ENCODE results near the gene PAOX. TPM values are rescaled to one million over a fixed set of nuclear protein-coding genes. Genes with fewer than 3 reads are reported as not detected.

The PAOX gene
- total and polyA plus RNA-seq, 2 of the 13 experiments (the other 11 are each of a cell fraction or from before 2014, with no cell fraction given), result 0.49 to 0.77 TPM

DNA sequence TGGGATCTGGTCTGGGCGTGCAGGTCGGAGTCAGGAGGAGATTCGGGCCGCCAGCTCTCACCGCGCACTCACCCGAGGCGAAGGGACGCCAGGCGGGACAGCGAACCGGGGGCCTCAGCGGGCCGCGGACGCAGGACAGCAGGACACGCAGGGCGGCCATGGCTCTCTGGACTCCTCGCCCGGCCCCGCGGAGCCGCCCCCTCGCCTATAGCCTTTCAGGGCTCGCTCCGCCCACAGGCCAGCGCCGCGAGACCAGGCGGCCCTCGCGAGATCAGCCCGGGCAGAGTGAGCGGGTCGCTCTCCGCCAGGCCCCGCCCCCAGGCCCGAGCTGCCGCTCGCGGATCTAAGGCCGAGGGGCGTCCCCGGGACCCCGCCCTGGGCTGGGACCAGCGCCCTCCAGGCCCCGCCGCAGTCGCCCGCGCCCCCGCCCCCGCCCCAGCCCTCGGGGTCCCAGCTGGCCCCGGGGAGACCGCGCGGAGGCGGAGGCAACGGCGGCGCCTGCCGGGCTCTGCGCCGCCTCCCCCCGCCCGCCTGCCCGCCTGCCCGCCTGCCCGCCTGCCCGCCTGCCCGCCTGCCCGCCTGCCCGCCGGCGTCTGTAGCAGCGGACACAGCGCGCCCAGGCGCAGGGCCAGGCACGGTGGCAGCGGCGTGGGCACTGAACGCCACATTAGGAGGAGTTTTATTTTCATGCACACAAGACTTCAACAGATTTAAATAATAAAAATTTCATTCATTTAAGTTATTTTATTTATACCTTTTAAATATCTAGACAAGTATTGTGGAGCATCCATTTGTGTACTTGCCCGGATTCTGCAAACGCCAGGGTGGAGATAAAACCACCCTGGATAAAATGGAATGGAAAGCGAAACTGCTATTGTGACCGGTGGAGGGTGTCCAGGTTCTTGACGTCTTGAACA, 5.6 kb upstream of the PAOX start, which contains the start of gene ECHS1 (continued):
- TF ChIP-seq YY1 (IDR thresholded peaks at IDR 0.05; ENCODE audit: insufficient read depth, insufficient replicate concordance, low read depth, low read length) (peak; percentile 93), RXRA (CRISPR knock-in tag; IDR thresholded peaks at IDR 0.05) (peak; percentile 23; the same call in 1 of the 2 replicates), GATAD2A (CRISPR knock-in tag; IDR thresholded peaks at IDR 0.05) (no peak), ZNF570 (CRISPR knock-in tag; IDR thresholded peaks at IDR 0.05; ENCODE audit: borderline replicate concordance) (no peak), ZNF776 (CRISPR knock-in tag; IDR thresholded peaks at IDR 0.05) (peak; percentile 80; the same call in 1 of the 2 replicates), MXI1 (IDR thresholded peaks at IDR 0.05; ENCODE audit: borderline replicate concordance, low read depth, low read length) (peak; percentile 75; the same call in 2 of the 3 replicates), KDM4B (CRISPR knock-in tag; IDR thresholded peaks at IDR 0.05) (0 out of 2 replicates have a peak, but pooled peaks have one; percentile 37), RFX5 (IDR thresholded peaks at IDR 0.05; ENCODE audit: low read depth, low read length) (no peak), HNRNPL (IDR thresholded peaks at IDR 0.05; ENCODE audit: low read depth, low read length) (0 out of 2 replicates have a peak, but pooled peaks have one; percentile 59), GTF2F1 (IDR thresholded peaks at IDR 0.05; ENCODE audit: low read length) (0 out of 2 replicates have a peak, but pooled peaks have one; percentile 33), IRF2 (CRISPR knock-in tag; IDR thresholded peaks at IDR 0.05) (peak; percentile 23; the same call in 1 of the 2 replicates), FOXO1 (CRISPR knock-in tag; IDR thresholded peaks at IDR 0.05) (peak; percentile 43; the same call in 1 of the 2 replicates), KDM5B (CRISPR knock-in tag; IDR thresholded peaks at IDR 0.05; ENCODE audit: borderline replicate concordance) (peak; percentile 59; the same call in 1 of the 2 replicates), NFE2 (CRISPR knock-in tag; IDR thresholded peaks at IDR 0.05) (no peak), TEAD3 (CRISPR knock-in tag; optimal IDR thresholded peaks at IDR 0.05; ENCODE audit: borderline replicate concordance) (peak; percentile 26), MBNL3 (CRISPR knock-in tag; conservative IDR thresholded peaks at IDR 0.05) (no peak), CBFB (CRISPR knock-in tag; IDR thresholded peaks at IDR 0.05) (0 out of 2 replicates have a peak, but pooled peaks have one; percentile 30), MAZ (IDR thresholded peaks at IDR 0.05; ENCODE audit: borderline replicate concordance, low read depth, low read length) (peak; percentile 58; the same call in 1 of the 2 replicates), MAZ (CRISPR knock-in tag; IDR thresholded peaks at IDR 0.05; ENCODE audit: low read depth) (peak; percentile 74), SETDB1 (CRISPR knock-in tag; IDR thresholded peaks at IDR 0.05; ENCODE audit: borderline replicate concordance) (no peak), ZFP62 (CRISPR knock-in tag; IDR thresholded peaks at IDR 0.05) (0 out of 2 replicates have a peak, but pooled peaks have one; percentile 52)
- TF ChIP-seq, protein P1, sequence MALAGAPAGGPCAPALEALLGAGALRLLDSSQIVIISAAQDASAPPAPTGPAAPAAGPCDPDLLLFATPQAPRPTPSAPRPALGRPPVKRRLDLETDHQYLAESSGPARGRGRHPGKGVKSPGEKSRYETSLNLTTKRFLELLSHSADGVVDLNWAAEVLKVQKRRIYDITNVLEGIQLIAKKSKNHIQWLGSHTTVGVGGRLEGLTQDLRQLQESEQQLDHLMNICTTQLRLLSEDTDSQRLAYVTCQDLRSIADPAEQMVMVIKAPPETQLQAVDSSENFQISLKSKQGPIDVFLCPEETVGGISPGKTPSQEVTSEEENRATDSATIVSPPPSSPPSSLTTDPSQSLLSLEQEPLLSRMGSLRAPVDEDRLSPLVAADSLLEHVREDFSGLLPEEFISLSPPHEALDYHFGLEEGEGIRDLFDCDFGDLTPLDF (CRISPR knock-in tag; IDR thresholded peaks at IDR 0.05), result peak; percentile 60; the same call in 1 of the 2 replicates
- TF ChIP-seq, protein P2, sequence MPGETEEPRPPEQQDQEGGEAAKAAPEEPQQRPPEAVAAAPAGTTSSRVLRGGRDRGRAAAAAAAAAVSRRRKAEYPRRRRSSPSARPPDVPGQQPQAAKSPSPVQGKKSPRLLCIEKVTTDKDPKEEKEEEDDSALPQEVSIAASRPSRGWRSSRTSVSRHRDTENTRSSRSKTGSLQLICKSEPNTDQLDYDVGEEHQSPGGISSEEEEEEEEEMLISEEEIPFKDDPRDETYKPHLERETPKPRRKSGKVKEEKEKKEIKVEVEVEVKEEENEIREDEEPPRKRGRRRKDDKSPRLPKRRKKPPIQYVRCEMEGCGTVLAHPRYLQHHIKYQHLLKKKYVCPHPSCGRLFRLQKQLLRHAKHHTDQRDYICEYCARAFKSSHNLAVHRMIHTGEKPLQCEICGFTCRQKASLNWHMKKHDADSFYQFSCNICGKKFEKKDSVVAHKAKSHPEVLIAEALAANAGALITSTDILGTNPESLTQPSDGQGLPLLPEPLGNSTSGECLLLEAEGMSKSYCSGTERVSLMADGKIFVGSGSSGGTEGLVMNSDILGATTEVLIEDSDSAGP (CRISPR knock-in tag; IDR thresholded peaks at IDR 0.05; ENCODE audit: borderline replicate concordance), result peak; percentile 64
- TF ChIP-seq, protein P3, sequence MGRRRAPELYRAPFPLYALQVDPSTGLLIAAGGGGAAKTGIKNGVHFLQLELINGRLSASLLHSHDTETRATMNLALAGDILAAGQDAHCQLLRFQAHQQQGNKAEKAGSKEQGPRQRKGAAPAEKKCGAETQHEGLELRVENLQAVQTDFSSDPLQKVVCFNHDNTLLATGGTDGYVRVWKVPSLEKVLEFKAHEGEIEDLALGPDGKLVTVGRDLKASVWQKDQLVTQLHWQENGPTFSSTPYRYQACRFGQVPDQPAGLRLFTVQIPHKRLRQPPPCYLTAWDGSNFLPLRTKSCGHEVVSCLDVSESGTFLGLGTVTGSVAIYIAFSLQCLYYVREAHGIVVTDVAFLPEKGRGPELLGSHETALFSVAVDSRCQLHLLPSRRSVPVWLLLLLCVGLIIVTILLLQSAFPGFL (CRISPR knock-in tag; IDR thresholded peaks at IDR 0.05), result no peak
- TF ChIP-seq, protein P4, sequence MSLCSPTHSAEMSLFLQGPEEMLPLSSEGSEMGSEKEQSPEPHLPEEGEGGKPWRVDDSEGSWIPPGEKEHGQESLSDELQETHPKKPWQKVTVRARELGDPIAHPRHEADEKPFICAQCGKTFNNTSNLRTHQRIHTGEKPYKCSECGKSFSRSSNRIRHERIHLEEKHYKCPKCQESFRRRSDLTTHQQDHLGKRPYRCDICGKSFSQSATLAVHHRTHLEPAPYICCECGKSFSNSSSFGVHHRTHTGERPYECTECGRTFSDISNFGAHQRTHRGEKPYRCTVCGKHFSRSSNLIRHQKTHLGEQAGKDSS (CRISPR knock-in tag; IDR thresholded peaks at IDR 0.05; ENCODE audit: borderline replicate concordance, low read depth), result 0 out of 2 replicates have a peak, but pooled peaks have one; percentile 56

All from HepG2 (cell line).